OCI-LY1 (cell line): ENCODE data around the gene CELF4.

Experiments
- CTCF ChIP-seq: fragments of 200-600 bp; sonication (generic), shearing (Covaris generic); IDR thresholded peaks from 2 replicates; pipeline ENCODE4 v1.5.1; 2017; ENCODE audit warnings: mild to moderate bottlenecking, antibody characterized with exemption, low read length, moderate library complexity, mixed read lengths
- EZH2 ChIP-seq: fragments of 200-600 bp; sonication (generic), shearing (Covaris generic); IDR thresholded peaks from 2 replicates; pipeline ENCODE4 v1.8.0; 2017; ENCODE audit warnings: borderline replicate concordance, mixed run types, mild to moderate bottlenecking, antibody characterized with exemption, low read length, moderate library complexity, mixed read lengths

- TF ChIP-seq CTCF (no peak), EZH2 (no peak)
Observed at GRCh38 chr18:37566479-37567060, 972 bp upstream of the CELF4 start.
